Muscle of leg (tissue), 11 donors: ENCODE measurements around the gene SIGLEC10. TPM values are rescaled to one million over a fixed set of nuclear protein-coding genes. Genes with fewer than 3 reads are reported as not detected.
"Not testable (repeated sequence)": the region's sequence is repeated elsewhere in the genome, so short reads cannot be mapped to it uniquely, and the experiment has no call there.

Experiments used
- DNase-seq: peaks from one replicate; pipeline ENCODE4 v3.0.0; 2013
- H3K27ac ChIP-seq: one replicate; pipeline ENCODE4 v1.5.1; 2013; ENCODE audit warnings: mild to moderate bottlenecking, low read length, control low read depth
- H3K27me3 ChIP-seq: one replicate; pipeline ENCODE4 v1.6.1; 2013; ENCODE audit warnings: low read length; ENCODE audit not compliant: control insufficient read depth, insufficient read depth
- H3K36me3 ChIP-seq: one replicate; pipeline ENCODE4 v1.6.1; 2013; ENCODE audit warnings: low read length; ENCODE audit not compliant: control insufficient read depth, insufficient read depth
- H3K4me1 ChIP-seq: one replicate; pipeline ENCODE4 v1.6.1; 2013; ENCODE audit warnings: low read length; ENCODE audit not compliant: control insufficient read depth, insufficient read depth
- H3K4me3 ChIP-seq: one replicate; pipeline ENCODE4 v1.5.1; 2013; ENCODE audit warnings: low read length, control low read depth
- H3K9me3 ChIP-seq: replicated peaks from 2 replicates; pipeline ENCODE4 v1.6.1; 2013; ENCODE audit warnings: low read depth, low read length; ENCODE audit not compliant: control insufficient read depth
- WGBS: methylation state at CpG from one replicate; pipeline ENCODE4 v1.1.5; 2013; ENCODE audit warnings: missing lambda C conversion rate; ENCODE audit not compliant: insufficient coverage; 5-methylcytosine and 5-hydroxymethylcytosine counted together
- polyA plus RNA-seq, 8 donors: library from polyadenylated mRNA; unstranded; fragments of 120-200 nt; gene quantifications; one replicate each; pipeline versions ENCODE4 v1.2.1 to v1.2.3, GENCODE V29; 2013; ENCODE audit warnings: inconsistent platforms in 1 of 8, low replicate concordance in 1 of 8; ENCODE audit not compliant: insufficient read length in 8 of 8, insufficient read depth in 1 of 8
- total RNA-seq: library from RNA; stranded (reverse); fragments of 120-200 nt; gene quantifications from one replicate; pipeline ENCODE4 v1.2.4, GENCODE V29; 2013

Gene SIGLEC10
- total and polyA plus RNA-seq, 9 donors: 0.22 to 1.6 (median 1.1) TPM

DNA sequence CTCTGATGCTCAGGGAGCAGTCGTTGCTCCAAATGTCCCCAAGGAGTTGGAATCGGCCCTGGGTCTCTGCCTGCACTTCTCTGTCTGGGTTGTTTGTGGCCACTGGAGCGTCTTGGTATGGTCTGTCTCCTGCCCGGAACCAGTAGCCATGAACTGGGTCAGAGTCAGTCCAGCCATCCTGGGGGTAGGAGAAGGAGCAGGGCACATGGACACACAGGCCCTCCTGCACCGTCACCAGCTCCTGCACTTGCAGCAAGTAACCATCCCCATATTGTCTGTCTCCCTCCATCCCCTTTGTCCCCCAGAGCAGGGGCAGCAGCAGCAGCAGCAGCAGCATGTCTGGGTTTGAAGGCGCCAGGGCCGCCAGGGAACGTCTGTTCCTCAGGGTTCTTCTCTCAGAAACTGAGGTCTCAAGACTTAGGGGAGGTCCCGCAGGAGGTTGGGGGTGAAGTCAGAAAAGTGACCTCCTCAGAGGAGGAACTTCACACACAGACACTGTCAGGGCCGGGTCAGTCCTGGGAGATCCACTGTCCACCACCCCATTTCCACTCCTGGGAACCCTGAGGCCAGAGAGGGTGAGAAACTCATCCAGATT, 40.7 kb upstream of the SIGLEC10 start, which contains the start of gene SIGLEC8:
TSS of gene SIGLEC8 (minus strand) at position 404 of the 595 bp plus-strand sequence. CDS start at position 337, 67 bp downstream.
- no peaks in the 10 kb centered on the region for H3K9me3 ChIP-seq
- H3K36me3 ChIP-seq: no peaks in the 10 kb centered on the region
- no peak within 1 kb of the TSS for H3K4me3 ChIP-seq
- no peaks in the 10 kb centered on the region for H3K4me1 ChIP-seq
- WGBS: 54% methylated on average over 4 of the region's 10 CpGs
- DNase-seq: no peak
- H3K27me3 ChIP-seq: peaks cover 10% of the 10 kb centered on the region
- H3K27ac ChIP-seq: no peak within 1 kb of the TSS

DNA sequence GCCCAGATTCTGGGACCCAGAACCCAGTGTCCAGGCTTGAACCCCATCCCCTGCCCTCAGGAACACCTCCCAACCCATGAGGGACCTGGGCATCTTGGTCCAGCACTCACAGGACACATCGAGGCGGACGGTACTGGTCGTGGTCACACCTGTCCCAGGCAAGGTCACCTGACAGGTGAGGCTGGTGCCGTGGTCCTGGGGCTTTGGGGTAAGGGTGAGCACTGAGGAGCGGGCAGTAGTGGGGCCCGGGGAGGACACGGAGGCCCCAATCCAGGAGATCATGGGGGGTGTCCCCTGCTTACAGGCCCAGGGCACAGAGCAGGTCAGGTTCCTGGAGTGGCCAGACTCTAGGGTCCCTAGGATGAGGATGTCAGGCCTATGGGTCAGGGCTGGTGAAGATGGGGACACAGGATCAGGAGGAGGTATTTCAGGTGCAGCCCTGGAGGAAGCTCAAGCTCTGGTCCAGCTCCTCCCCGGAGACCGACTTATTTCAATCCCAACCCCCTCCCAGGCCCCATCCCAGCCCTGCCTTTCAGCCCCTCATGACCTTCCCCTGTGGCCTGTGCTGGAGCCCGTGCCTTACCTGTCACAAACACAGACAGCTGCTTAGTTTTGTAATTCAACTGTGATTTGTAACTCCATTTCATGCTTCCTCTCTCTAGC, 40.0 kb upstream of the SIGLEC10 start:
- Histone ChIP-seq H3K9me3 (no peaks in the 10 kb centered on the region), H3K4me1 (no peaks in the 10 kb centered on the region), H3K27ac (no peak overlapping the region), H3K27me3 (peaks cover 6% of the 10 kb centered on the region), H3K36me3 (no peaks in the 10 kb centered on the region), H3K4me3 (no peak overlapping the region)
- DNase-seq: no peak
- WGBS: 80% methylated on average over 8 of the region's 11 CpGs

DNA sequence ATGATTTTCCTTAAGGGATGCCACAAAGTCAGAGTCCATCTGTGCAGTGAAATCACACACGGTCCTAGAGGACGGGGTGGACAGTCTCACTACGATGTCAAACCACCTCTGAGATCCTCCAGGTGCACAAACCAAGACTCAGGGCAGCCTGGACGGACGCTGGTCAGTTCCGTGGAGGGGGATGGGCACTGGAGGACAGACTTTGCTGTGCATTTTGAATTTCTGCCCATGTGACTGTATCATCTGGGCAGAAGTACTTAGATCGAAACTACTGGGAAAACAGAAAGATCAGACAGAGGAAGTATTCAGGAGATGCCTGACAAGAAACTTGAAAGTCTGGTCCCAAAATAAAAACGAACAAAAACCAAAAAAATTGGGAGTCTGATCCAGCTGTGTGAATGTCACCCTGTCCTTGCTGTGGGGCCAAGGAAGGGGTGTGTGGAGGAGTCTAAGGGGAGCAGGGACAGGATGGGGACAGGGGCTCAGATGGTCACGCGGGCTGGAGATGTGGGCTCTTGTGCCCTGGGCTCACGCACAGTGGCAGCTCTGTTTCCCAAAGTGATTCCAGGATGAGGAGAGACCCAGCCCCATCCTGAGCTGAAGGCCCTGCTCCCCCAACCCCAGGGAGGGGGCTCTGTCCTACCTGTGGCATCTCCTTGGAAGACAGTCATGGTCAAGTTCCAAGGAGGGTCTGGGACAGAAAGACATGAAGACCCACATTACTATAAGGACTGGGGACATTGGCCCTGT, 39.3 kb upstream of the SIGLEC10 start:
- 67% methylated on average over 11 of the region's 11 CpGs for WGBS

DNA sequence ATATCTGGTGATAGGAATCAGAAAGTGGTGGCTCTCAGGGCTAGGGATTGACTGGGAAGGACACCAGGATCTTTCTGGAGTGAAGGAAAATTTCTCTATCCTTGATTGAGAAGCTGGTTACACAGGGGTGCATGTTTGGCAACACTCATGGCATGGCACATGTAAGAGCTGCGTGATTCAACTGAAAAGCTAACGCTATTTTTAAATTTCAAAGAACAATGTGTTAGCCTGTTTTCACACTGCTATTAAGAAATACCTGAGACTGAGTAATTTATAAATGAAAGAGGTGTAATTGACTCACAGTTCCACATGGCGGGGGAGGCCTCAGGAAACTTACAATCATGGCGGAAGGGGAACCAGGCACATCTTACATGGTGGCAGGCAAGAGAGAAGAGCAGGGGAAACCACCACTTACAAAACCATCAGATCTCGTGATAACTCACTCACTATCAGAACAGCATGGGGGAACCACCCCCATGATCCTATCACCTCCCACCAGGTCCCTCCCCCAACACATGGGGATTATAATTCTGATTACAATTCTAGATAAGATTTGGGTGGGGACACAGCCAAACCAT, 33.4 kb upstream of the SIGLEC10 start:
- no peak overlapping the region for H3K27ac ChIP-seq
- WGBS: 80% methylated on average over 1 of the region's 5 CpGs
- no peaks in the 10 kb centered on the region for H3K36me3 ChIP-seq
- H3K27me3 ChIP-seq: no peaks in the 10 kb centered on the region
- DNase-seq: no peak
- H3K9me3 ChIP-seq: no peaks in the 10 kb centered on the region
- no peaks in the 10 kb centered on the region for H3K4me1 ChIP-seq
- H3K4me3 ChIP-seq: no peak overlapping the region

More for the DNA sequence above, 39.3 kb upstream of the SIGLEC10 start:
- Histone ChIP-seq H3K4me1 (no peaks in the 10 kb centered on the region), H3K27me3 (peaks cover 3% of the 10 kb centered on the region), H3K27ac (peak overlapping the region; percentile 7), H3K9me3 (no peaks in the 10 kb centered on the region), H3K4me3 (no peak overlapping the region), H3K36me3 (no peaks in the 10 kb centered on the region)
- peak; percentile 50 for DNase-seq

DNA sequence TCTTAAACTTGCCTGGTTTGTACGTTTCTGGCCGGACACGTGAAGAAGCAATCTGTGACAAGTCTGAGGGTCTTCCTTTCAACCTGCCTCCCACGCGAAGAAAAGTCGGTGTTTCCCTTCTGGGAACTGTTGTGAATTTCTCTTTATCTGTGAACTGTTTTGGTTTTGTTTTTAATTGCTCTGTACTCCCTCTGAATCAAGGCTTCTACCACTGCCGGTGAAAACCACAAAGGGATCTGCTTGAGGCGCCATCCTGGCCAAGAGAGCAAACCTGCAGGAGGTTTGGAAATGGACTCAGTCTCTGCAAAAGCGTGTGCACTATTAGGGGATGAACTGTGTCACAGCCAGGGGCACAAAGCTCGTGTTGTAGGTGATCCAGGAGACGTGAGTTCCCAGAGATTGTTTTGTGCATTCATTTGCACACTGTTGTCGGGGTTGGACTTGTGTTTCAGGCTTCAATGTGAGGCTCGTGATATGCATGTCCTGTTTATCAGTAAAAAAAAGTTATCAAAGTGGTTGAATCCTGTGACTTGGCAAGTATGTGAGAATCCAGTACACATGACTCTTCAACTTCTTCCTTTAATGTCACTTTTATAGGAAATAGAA, 31.1 kb upstream of the SIGLEC10 start:
- Histone ChIP-seq H3K27ac (no peak overlapping the region), H3K9me3 (no peaks in the 10 kb centered on the region), H3K4me3 (no peak overlapping the region), H3K36me3 (no peaks in the 10 kb centered on the region), H3K27me3 (no peaks in the 10 kb centered on the region), H3K4me1 (no peaks in the 10 kb centered on the region)
- DNase-seq: no peak
- 51% methylated on average over 5 of the region's 13 CpGs for WGBS

DNA sequence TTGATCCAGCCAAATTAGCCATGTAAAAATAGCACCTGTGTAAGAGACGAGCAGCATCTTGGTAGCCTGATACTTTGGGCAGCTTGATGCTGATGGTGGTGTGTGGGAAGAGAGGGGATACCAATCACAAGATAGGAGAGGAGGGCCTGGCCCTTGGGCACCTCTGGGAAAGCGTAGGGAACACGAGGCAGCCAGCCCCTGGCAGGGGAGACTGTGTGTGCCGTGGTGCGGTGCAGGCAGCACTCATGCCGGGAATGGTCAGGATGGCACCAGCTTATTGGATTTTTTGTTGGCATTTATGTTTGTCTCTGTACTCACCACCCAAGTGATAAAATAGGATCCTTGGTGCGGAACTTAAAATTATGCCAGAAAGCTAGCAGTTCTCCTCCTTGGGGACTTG, 30.6 kb upstream of the SIGLEC10 start:
- Histone ChIP-seq H3K27me3 (no peaks in the 10 kb centered on the region), H3K36me3 (no peaks in the 10 kb centered on the region), H3K27ac (no peak overlapping the region), H3K4me1 (no peaks in the 10 kb centered on the region), H3K9me3 (no peaks in the 10 kb centered on the region), H3K4me3 (no peak overlapping the region)
- WGBS: 82% methylated on average over 2 of the region's 7 CpGs
- DNase-seq: no peak

DNA sequence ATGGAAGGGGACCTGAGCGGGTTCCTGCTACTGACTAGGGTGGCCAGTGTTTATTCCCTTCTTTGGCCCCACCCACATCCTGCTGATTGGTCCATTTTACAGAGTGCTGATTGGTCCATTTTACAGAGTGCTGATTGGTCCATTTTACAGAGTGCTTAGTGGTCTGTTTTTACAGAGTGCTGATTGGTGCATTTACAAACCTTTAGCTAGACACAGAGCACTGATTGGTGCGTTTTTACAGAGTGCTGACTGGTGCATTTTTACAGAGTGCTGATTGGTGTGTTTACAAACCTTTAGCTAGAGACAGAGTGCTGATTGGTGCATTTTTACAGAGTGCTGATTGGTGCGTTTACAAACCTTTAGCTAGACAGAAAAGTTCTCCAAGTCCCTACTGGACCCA, 30.1 kb upstream of the SIGLEC10 start:
- H3K36me3 ChIP-seq, H3K9me3 ChIP-seq, DNase-seq, H3K27me3 ChIP-seq, H3K4me1 ChIP-seq, H3K27ac ChIP-seq, H3K4me3 ChIP-seq: not testable (repeated sequence)
- 86% methylated on average over 1 of the region's 3 CpGs for WGBS

DNA sequence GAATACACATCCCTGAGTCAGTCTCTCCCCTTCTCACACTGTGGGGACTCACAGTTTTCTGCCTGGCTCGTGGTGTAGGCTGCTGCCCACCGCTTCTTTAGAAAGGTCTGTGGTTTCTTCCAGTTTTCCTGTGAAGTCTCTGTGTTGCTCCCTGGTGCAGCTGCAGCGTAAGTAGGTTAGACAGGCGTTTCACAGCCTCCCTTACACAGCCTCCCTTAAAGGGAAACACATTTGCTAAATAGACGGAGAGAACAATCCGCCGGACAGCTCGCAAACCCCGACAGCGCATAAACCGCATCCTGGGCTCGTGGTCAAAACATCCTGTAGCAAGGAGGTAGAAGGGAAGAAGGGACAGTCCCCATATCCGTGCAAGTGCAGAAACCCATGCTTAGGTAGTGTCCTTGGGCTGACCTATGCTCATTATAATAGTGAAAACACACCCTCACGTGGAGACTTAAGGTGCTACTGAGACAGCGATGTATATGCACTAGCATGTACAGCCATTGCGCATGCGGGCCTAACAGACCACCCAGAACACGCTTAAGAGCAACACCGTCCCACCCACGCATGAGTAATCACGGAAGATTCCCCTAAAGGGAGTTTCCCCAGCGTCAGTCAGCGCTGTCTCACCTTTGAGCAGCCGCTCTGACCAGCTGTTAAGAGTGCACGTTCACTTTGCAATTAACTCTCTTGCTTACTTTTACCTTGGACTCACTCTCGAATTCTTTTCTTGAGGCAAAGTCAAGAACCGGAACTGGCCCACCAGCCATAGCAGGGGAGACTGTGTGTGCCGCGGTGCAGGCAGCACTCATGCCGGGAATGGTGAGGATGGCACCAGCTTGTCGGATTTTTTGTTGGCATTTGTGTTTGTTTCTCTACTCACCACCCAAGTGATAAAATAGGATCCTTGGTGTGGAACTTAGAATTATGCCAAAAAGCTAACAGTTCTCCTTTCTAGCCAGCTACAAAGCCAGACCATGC, 24.3 kb upstream of the SIGLEC10 start:
- DNase-seq: peak; percentile 12
- no peak overlapping the region for H3K27ac ChIP-seq
- no peaks in the 10 kb centered on the region for H3K9me3 ChIP-seq
- H3K27me3 ChIP-seq: peaks cover 4% of the 10 kb centered on the region
- no peak overlapping the region for H3K4me3 ChIP-seq
- no peaks in the 10 kb centered on the region for H3K36me3 ChIP-seq
- no peaks in the 10 kb centered on the region for H3K4me1 ChIP-seq
- WGBS: 42% methylated on average over 11 of the region's 31 CpGs

DNA sequence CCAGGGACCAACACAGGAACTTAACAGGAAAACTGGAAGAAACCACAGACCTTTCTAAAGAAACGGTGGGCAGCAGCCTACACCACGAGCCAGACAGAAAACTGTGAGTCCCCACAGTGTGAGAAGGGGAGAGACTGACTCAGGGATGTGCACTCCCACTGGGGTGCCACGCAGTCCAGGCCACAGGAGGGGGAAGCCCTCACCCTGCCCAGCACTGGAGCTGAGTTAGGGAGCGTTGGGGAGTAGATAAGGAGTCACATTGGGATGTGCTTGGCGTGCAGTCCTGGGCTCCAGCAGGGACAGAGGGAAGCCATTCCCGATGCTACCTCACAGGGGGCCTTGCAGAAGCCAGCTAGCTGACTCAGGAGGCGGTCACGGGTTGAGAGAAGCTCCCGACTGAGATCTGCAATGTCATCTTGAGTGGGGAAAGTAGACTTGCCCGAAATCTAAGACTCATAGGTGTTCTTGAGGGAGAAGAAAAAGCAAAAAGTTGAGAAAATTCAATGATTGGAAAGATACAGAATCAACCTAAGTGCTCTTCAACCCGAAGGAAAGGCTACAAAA, 23.5 kb upstream of the SIGLEC10 start:
- 47% methylated on average over 10 of the region's 11 CpGs for WGBS
- Histone ChIP-seq H3K27ac (no peak overlapping the region), H3K4me1 (no peaks in the 10 kb centered on the region), H3K36me3 (no peaks in the 10 kb centered on the region), H3K4me3 (no peak overlapping the region), H3K27me3 (peaks cover 4% of the 10 kb centered on the region), H3K9me3 (no peaks in the 10 kb centered on the region)
- DNase-seq: peak; percentile 27
